ENCODE data around the gene DOCK1. TPM values are rescaled to one million over a fixed set of nuclear protein-coding genes. Genes with fewer than 3 reads are reported as not detected.

DOCK1 gene
- polyA plus RNA-seq, 1 of the 3 experiments (the other 2 are of a cell fraction): 15.5 TPM

GRCh38 chr10:127243490-127244272, 338.5 kb downstream of the DOCK1 start:
- Histone ChIP-seq H3F3A (replicated peaks; ENCODE audit: insufficient read depth) (peaks cover 9% of the 10 kb centered on the region), H3K79me2 (ENCODE audit: insufficient read depth) (no peaks in the 10 kb centered on the region), H3K27ac (ENCODE audit: low read depth in 2 of 2, low read length in 1 of 2) (no peak overlapping the region), H3K4me2 (no peak overlapping the region), H3K9me2 (no peaks in the 10 kb centered on the region), H4K20me1 (ENCODE audit: insufficient read depth) (no peaks in the 10 kb centered on the region), H3K4me1 (ENCODE audit: control insufficient read depth in 1 of 2, insufficient read depth in 2 of 2, low read depth in 1 of 2, low read length in 1 of 2) (no peaks in the 10 kb centered on the region), H3K4me3 (ENCODE audit: low read depth in 2 of 2, low read length in 1 of 2) (no peak overlapping the region; a peak in 1 of 4 replicates), H3K27me3 (ENCODE audit: insufficient read depth) (no peaks in the 10 kb centered on the region), H2AFZ (ENCODE audit: low read depth) (no peak overlapping the region), H3K9me3 (no peaks in the 10 kb centered on the region), H3K9ac (no peak overlapping the region), H3K36me3 (replicated peaks in 1 of 2; ENCODE audit: control insufficient read depth in 1 of 2, insufficient read depth in 2 of 2, low read length in 1 of 2) (peaks cover 5 to 6% of the 10 kb centered on the region in 2 experiments)
- ChIA-PET CTCF (interaction anchor here (0.6 to 2.5 kb wide), 20 partner anchors 10 to 610 kb away, joined by 3 to 13 read pairs (median 4); no protein-coding TSS in a partner anchor), POLR2A (no interaction called here)
- peak; percentile 43 for DNase-seq
- TF ChIP-seq CTCF (IDR thresholded peaks at IDR 0.05) (peak; percentile 63), FOXM1 (IDR thresholded peaks at IDR 0.05; ENCODE audit: low read depth) (no peak), RAD21 (IDR thresholded peaks at IDR 0.05; ENCODE audit: low read length) (peak; percentile 57), SMC3 (IDR thresholded peaks at IDR 0.05; ENCODE audit: low read depth, low read length) (peak; percentile 27; the same call in 1 of the 2 replicates)
- WGBS (ENCODE audit: low lambda C conversion rate): 60% methylated on average over 4 of the region's 4 CpGs

- WGBS (ENCODE audit: low lambda C conversion rate): 95% methylated on average over 10 of the region's 10 CpGs
- no peak for TF ChIP-seq GABPA (IDR thresholded peaks at IDR 0.05; ENCODE audit: low read depth)
- TF ChIP-seq REST (IDR thresholded peaks at IDR 0.05; ENCODE audit: low read depth, low read length): no peak
- TF ChIP-seq JUND (IDR thresholded peaks at IDR 0.05): no peak
- no peak for TF ChIP-seq GATA2 (CRISPR knock-in tag; IDR thresholded peaks at IDR 0.05)
- TF ChIP-seq USF2 (IDR thresholded peaks at IDR 0.05; ENCODE audit: borderline replicate concordance, low read depth, low read length): no peak
- CTCF ChIA-PET: interaction anchor here (1.0 to 1.3 kb wide), 3 partner anchors 8 to 332 kb away, joined by 3 read pairs; no protein-coding TSS in a partner anchor
Observed at GRCh38 chr10:127245456-127245855, 340.2 kb downstream of the DOCK1 start.

More at GRCh38 chr10:127245456-127245855, 340.2 kb downstream of the DOCK1 start:
- Histone ChIP-seq H3K9me3 (no peaks in the 10 kb centered on the region), H3K9me2 (no peaks in the 10 kb centered on the region), H3K9ac (no peak overlapping the region), H3K27ac (ENCODE audit: low read depth in 2 of 2, low read length in 1 of 2) (no peak overlapping the region), H3K79me2 (ENCODE audit: insufficient read depth) (no peaks in the 10 kb centered on the region), H3K4me2 (no peak overlapping the region), H3K36me3 (replicated peaks in 1 of 2; ENCODE audit: control insufficient read depth in 1 of 2, insufficient read depth in 2 of 2, low read length in 1 of 2) (peaks cover 9 to 14% of the 10 kb centered on the region in 2 experiments), H3K4me3 (ENCODE audit: low read depth in 2 of 2, low read length in 1 of 2) (no peak overlapping the region), H2AFZ (ENCODE audit: low read depth) (no peak overlapping the region), H3K4me1 (ENCODE audit: control insufficient read depth in 1 of 2, insufficient read depth in 2 of 2, low read depth in 1 of 2, low read length in 1 of 2) (no peaks in the 10 kb centered on the region), H3F3A (replicated peaks; ENCODE audit: insufficient read depth) (peaks cover 2% of the 10 kb centered on the region), H3K27me3 (ENCODE audit: insufficient read depth) (no peaks in the 10 kb centered on the region), H4K20me1 (ENCODE audit: insufficient read depth) (no peaks in the 10 kb centered on the region)
- DNase-seq: no peak
- POLR2A ChIA-PET: no interaction called here

All from SK-N-SH (cell line).